Suprapubic skin (tissue), 4 donors: Measurements from ENCODE around the gene NLGN4X. TPM values are rescaled to one million over a fixed set of nuclear protein-coding genes. Genes with fewer than 3 reads are reported as not detected.

Experiments used
- DNase-seq, 2 donors: peaks; one replicate each; pipeline ENCODE4 v3.0.0-alpha.2; 2019; ENCODE audit warnings: low spot score in 2 of 2
- H3K27ac ChIP-seq: fragments of 200-600 bp; sonication (generic); one replicate; pipeline ENCODE4 v1.5.1; 2019
- H3K27me3 ChIP-seq: fragments of 200-600 bp; sonication (generic); one replicate; pipeline ENCODE4 v1.5.1; 2019
- H3K36me3 ChIP-seq: fragments of 200-600 bp; sonication (generic); one replicate; pipeline ENCODE4 v1.5.1; 2019
- H3K4me1 ChIP-seq: fragments of 200-600 bp; sonication (generic); one replicate; pipeline ENCODE4 v1.5.1; 2019
- H3K4me3 ChIP-seq: fragments of 200-600 bp; sonication (generic); one replicate; pipeline ENCODE4 v1.5.1; 2019; ENCODE audit warnings: mild to moderate bottlenecking
- H3K9me3 ChIP-seq: fragments of 200-600 bp; sonication (generic); one replicate; pipeline ENCODE4 v1.5.1; 2019
- EP300 ChIP-seq: sonication (generic); formaldehyde crosslinking; IDR thresholded peaks from one replicate; pipeline ENCODE4 v1.6.1; 2017; ENCODE audit warnings: antibody characterized with exemption
- POLR2A ChIP-seq, 2 donors: fragments of 450-650 bp; IDR thresholded peaks; one replicate each; pipeline ENCODE4 v1.6.1; 2017; ENCODE audit warnings: antibody characterized with exemption in 2 of 2, mild to moderate bottlenecking in 2 of 2, moderate library complexity in 2 of 2
- POLR2AphosphoS5 ChIP-seq, 3 donors: sonication (generic); formaldehyde crosslinking; IDR thresholded peaks; one replicate each; pipeline ENCODE4 v1.6.1; 2017; ENCODE audit warnings: antibody characterized with exemption in 3 of 3
- WGBS: methylation state at CpG from one replicate; pipeline ENCODE4 v1.1.5; 2018; 5-methylcytosine and 5-hydroxymethylcytosine counted together
- total RNA-seq, 4 donors: library from RNA; depleted of rRNA; stranded (reverse); fragments of >200 nt; gene quantifications; one replicate each; pipeline ENCODE4 v1.1.0, GENCODE V29; 2016
- TF ChIP-seq, protein P1 (sequence below), 2 donors: fragments of 200-600 bp in 1 of 2; fragments of 450-650 bp in 1 of 2; sonication (generic) in 1 of 2; IDR thresholded peaks; one replicate each; pipeline ENCODE4 v1.5.1; 2016 to 2019; ENCODE audit warnings: antibody characterized with exemption in 2 of 2, mild to moderate bottlenecking in 1 of 2, moderate library complexity in 1 of 2

NLGN4X gene
- 1 to 10 TPM in 2 of 4 donors, under 1 TPM in 2; 0.64 to 1.8 (median 1.2) TPM for total RNA-seq

DNA sequence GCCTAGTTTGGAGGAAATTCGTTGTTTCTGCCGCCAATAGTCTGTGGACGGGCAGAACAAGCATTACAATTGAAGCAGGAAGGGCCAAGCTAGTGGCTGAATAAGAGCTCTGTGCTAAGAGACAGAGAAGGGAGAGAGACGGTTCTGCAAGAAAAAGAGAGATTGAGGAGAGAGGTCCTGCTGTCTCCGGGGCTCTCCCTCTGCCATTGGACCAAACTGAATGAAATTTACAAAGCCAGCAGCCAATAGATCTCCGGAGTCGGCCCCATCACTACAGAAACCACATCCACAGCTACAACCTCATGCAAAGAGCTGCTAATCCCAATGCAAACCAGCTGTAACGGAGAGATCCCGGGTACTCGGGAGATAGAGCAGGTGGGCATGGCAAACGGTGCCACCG, at the start of gene NLGN4X:
TSS of gene NLGN4X (minus strand) at position 148 of the 400 bp plus-strand sequence. CDS start 77,401 bp downstream, outside the sequence.
- no peak for TF ChIP-seq POLR2AphosphoS5 (IDR thresholded peaks at IDR 0.05)
- TF ChIP-seq EP300, result no peak
- H3K27ac ChIP-seq, result no peak within 1 kb of the TSS
- H3K9me3 ChIP-seq, result no peaks in the 10 kb centered on the region
- no peak for DNase-seq
- peaks cover 7% of the 10 kb centered on the region for H3K4me1 ChIP-seq
- H3K4me3 ChIP-seq, result no peak within 1 kb of the TSS
- peaks cover 18% of the 10 kb centered on the region for H3K27me3 ChIP-seq
- 9% methylated on average over 12 of the region's 12 CpGs for WGBS
- H3K36me3 ChIP-seq, result no peaks in the 10 kb centered on the region

DNA sequence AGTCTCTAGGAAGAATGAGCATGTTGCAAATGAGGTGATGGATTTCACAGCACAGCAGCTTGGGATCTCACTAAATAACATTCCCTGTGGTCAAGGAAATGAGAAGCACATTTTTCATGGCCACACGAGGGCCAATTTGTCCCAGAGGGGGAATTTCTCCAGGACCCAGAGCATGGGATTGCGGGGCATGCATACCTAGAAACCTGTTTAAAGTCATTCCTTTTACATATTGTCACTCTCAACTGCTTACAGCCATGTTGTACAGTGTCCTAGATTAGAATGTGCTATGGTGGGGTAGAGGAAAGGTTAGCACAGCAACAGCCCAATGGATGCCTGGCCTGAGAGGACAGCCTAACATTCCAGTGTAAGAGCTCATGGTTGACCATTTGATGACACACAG, 37.4 kb upstream of the NLGN4X start:
- H3K4me3 ChIP-seq, result no peak overlapping the region
- DNase-seq, result no peak
- no peak overlapping the region for H3K27ac ChIP-seq
- H3K4me1 ChIP-seq, result no peaks in the 10 kb centered on the region
- WGBS, result 90% methylated on average over 2 of the region's 2 CpGs
- H3K9me3 ChIP-seq, result no peaks in the 10 kb centered on the region
- H3K36me3 ChIP-seq, result no peaks in the 10 kb centered on the region
- TF ChIP-seq POLR2AphosphoS5 (IDR thresholded peaks at IDR 0.05) (no peak), EP300 (no peak), POLR2A (IDR thresholded peaks at IDR 0.05) (no peak)
- TF ChIP-seq, protein P1, sequence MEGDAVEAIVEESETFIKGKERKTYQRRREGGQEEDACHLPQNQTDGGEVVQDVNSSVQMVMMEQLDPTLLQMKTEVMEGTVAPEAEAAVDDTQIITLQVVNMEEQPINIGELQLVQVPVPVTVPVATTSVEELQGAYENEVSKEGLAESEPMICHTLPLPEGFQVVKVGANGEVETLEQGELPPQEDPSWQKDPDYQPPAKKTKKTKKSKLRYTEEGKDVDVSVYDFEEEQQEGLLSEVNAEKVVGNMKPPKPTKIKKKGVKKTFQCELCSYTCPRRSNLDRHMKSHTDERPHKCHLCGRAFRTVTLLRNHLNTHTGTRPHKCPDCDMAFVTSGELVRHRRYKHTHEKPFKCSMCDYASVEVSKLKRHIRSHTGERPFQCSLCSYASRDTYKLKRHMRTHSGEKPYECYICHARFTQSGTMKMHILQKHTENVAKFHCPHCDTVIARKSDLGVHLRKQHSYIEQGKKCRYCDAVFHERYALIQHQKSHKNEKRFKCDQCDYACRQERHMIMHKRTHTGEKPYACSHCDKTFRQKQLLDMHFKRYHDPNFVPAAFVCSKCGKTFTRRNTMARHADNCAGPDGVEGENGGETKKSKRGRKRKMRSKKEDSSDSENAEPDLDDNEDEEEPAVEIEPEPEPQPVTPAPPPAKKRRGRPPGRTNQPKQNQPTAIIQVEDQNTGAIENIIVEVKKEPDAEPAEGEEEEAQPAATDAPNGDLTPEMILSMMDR (IDR thresholded peaks at IDR 0.05), result no peak
- H3K27me3 ChIP-seq, result no peaks in the 10 kb centered on the region

DNA sequence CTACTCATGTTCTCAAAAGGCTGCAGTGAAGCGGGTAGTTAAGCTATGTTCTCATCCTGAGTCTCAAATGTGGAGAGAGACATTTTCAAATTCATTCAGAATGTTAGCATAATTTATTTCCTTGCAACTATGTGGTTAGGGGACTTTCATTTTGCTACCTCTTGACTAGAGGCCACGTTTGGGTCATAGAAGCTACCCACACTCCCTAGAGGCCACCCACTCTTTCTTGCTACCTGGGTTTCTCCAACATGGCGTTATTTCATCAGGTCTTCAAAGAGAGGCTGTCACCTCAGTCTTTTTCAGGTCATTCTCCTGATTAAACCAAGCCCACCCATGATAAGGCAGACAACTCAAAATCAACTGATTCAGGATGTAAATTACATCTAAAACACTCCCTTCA, 34.3 kb upstream of the NLGN4X start:
- no peaks in the 10 kb centered on the region for H3K4me1 ChIP-seq
- no peaks in the 10 kb centered on the region for H3K27me3 ChIP-seq
- H3K9me3 ChIP-seq, result no peaks in the 10 kb centered on the region
- TF ChIP-seq, protein P1 (IDR thresholded peaks at IDR 0.05), result no peak
- TF ChIP-seq POLR2A (IDR thresholded peaks at IDR 0.05), result no peak
- TF ChIP-seq EP300, result no peak
- no peak for TF ChIP-seq POLR2AphosphoS5 (IDR thresholded peaks at IDR 0.05)
- DNase-seq, result no peak
- H3K4me3 ChIP-seq, result no peak overlapping the region
- H3K36me3 ChIP-seq, result no peaks in the 10 kb centered on the region
- 72% methylated on average over 3 of the region's 3 CpGs for WGBS
- H3K27ac ChIP-seq, result no peak overlapping the region

DNA sequence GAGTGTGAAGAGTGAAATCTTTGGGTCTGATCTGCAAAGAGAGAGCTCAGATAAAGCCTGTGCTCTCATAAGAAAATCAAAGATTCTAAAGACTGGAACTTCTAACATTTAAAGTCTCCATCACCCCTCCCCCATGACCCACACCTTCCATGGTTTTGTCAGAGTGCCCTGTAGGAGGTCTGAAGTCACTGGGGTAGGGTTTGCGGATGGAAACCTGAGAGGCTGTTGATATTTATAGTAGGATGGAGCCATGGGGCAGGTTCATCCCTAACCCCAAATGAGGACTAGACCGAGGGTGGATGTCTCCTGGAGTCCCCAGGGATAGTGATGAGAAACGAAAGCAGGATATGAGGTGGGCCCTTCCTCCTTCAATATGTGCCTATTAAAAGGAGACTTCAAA, 28.4 kb upstream of the NLGN4X start:
- WGBS, result 47% methylated on average over 3 of the region's 3 CpGs
- Histone ChIP-seq H3K4me3 (no peak overlapping the region), H3K27me3 (no peaks in the 10 kb centered on the region), H3K27ac (no peak overlapping the region), H3K36me3 (no peaks in the 10 kb centered on the region), H3K4me1 (no peaks in the 10 kb centered on the region), H3K9me3 (no peaks in the 10 kb centered on the region)
- TF ChIP-seq POLR2A (IDR thresholded peaks at IDR 0.05) (no peak), POLR2AphosphoS5 (IDR thresholded peaks at IDR 0.05) (no peak), EP300 (no peak)
- TF ChIP-seq, protein P1 (IDR thresholded peaks at IDR 0.05), result no peak
- no peak for DNase-seq

DNA sequence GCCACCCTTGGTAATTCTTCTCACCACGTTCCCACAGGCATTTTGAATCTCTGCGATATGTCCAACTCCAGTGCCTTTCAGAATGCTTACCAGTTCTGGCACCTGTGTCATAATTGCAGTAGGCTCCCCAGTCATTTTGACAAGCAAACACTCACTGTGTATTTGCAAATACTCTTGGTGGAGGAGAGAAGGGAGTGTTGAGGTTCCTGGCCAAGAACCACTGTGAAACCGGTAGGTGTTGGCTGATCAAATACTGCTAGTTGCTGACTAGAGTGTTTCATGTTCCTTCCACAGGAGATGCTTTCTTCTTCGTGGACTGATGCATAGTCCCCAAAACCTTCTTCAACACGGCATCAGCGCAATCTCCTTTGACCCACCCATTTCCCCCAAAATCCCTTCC, 16.0 kb upstream of the NLGN4X start:
- H3K27ac ChIP-seq, result no peak overlapping the region
- no peaks in the 10 kb centered on the region for H3K4me1 ChIP-seq
- DNase-seq, result no peak
- H3K9me3 ChIP-seq, result no peaks in the 10 kb centered on the region
- H3K27me3 ChIP-seq, result no peaks in the 10 kb centered on the region
- H3K4me3 ChIP-seq, result no peak overlapping the region
- 90% methylated on average over 6 of the region's 6 CpGs for WGBS
- H3K36me3 ChIP-seq, result no peaks in the 10 kb centered on the region
- TF ChIP-seq POLR2A (IDR thresholded peaks at IDR 0.05) (no peak), EP300 (no peak), POLR2AphosphoS5 (IDR thresholded peaks at IDR 0.05) (no peak)
- TF ChIP-seq, protein P1 (IDR thresholded peaks at IDR 0.05), result no peak

DNA sequence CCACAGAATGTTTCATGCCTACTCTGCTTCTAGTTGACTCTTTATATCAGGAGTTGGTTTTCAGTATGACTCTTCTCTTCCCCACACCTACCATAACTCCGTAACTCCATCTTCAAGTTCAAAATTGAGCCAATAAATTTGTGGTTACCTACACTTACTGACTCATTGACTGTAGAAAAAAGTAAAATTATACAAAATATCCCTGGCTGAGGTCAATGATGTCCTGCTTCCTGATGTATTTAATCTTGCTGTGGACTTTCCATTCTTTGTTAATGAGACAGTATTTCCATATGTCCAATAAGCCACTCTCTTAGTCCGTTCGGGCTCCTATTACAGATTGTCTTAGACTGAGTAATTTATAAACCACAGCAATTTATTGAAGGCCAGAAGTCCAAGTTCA, 9.9 kb upstream of the NLGN4X start:
- Histone ChIP-seq H3K4me1 (no peaks in the 10 kb centered on the region), H3K9me3 (no peaks in the 10 kb centered on the region), H3K27ac (no peak overlapping the region), H3K36me3 (no peaks in the 10 kb centered on the region), H3K4me3 (no peak overlapping the region), H3K27me3 (no peaks in the 10 kb centered on the region)
- TF ChIP-seq EP300 (no peak), POLR2AphosphoS5 (IDR thresholded peaks at IDR 0.05) (no peak), POLR2A (IDR thresholded peaks at IDR 0.05) (no peak)
- TF ChIP-seq, protein P1 (IDR thresholded peaks at IDR 0.05), result no peak
- WGBS, result 92% methylated on average over 3 of the region's 3 CpGs
- DNase-seq, result no peak
